ENCODE measurements around the gene EHF. TPM values are rescaled to one million over a fixed set of nuclear protein-coding genes. Genes with fewer than 3 reads are reported as not detected.

Gene EHF
- total and polyA plus RNA-seq, 9 of the 15 experiments (the other 6 are each of a cell fraction or from before 2014, with no cell fraction given): 0.04 to 0.54 (median 0.37) TPM

DNA sequence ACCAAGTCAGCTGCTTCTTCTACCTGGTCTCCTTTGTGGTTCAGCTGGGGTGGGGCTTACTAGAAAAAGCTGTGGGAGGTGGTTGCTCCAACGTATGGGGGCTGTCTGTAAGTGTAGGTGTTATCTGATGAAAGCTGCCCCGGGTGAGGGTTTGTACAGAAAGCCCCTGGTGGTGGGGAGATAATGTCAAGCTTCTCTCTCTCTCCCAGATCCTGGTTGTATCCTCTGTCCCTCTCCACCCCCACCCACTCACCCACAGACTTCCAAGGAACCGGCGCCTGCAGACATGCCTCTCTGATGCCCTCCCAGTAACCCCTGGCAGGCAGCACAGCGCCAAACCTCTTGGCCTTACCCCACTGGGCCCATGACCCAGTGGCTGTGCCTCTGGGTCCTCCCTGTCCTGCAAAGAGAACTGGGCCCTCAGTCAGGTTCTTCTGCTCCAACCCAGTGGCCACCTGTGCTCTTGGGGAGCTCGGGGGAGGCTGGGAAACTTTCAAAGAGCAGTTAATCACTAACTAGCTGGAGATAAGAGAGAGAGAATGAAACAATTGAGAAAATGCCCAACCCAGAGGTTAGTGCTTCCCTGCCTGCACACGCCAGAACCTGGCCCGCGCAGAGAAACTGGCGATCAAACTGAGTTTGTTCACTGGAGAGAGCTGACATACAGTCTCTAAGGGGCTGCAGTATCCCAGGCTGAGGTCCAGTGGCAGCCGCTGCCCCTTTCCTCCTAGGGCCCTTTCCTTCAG lies 20.4 kb upstream of the EHF start (continued):
- no peak for TF ChIP-seq CEBPZ (IDR thresholded peaks at IDR 0.05; ENCODE audit: borderline replicate concordance, low read depth, low read length)
- TF ChIP-seq ASH1L (IDR thresholded peaks at IDR 0.05; ENCODE audit: borderline replicate concordance, low read depth, partially characterized antibody): no peak
- TF ChIP-seq CTBP1 (IDR thresholded peaks at IDR 0.05; ENCODE audit: borderline replicate concordance): peak; percentile 92
- no peak for TF ChIP-seq MCM3 (IDR thresholded peaks at IDR 0.05)
- no peak for TF ChIP-seq ZKSCAN3 (CRISPR knock-in tag; IDR thresholded peaks at IDR 0.05)
- no peak for TF ChIP-seq TAF15 (IDR thresholded peaks at IDR 0.05; ENCODE audit: low read depth, low read length)
- TF ChIP-seq SRF (CRISPR knock-in tag; IDR thresholded peaks at IDR 0.05): no peak; a peak in 1 of 4 replicates
- TF ChIP-seq E2F8 (IDR thresholded peaks at IDR 0.05; ENCODE audit: low read depth, partially characterized antibody): no peak
- no peak for TF ChIP-seq MCM2 (IDR thresholded peaks at IDR 0.05; ENCODE audit: low read depth)
- TF ChIP-seq ZNF140 (CRISPR knock-in tag; IDR thresholded peaks at IDR 0.05): no peak
- TF ChIP-seq MTA2 (IDR thresholded peaks at IDR 0.05; ENCODE audit: low read depth): peak; percentile 68
- no peak for TF ChIP-seq TCFL5 (CRISPR knock-in tag; conservative IDR thresholded peaks at IDR 0.05)
- TF ChIP-seq SFPQ (IDR thresholded peaks at IDR 0.05; ENCODE audit: low read depth, low read length): no peak
- TF ChIP-seq NR2C2 (CRISPR knock-in tag; IDR thresholded peaks at IDR 0.05): no peak
- TF ChIP-seq NR2C2 (tag; IDR thresholded peaks at IDR 0.05): no peak
- TF ChIP-seq, protein P1, sequence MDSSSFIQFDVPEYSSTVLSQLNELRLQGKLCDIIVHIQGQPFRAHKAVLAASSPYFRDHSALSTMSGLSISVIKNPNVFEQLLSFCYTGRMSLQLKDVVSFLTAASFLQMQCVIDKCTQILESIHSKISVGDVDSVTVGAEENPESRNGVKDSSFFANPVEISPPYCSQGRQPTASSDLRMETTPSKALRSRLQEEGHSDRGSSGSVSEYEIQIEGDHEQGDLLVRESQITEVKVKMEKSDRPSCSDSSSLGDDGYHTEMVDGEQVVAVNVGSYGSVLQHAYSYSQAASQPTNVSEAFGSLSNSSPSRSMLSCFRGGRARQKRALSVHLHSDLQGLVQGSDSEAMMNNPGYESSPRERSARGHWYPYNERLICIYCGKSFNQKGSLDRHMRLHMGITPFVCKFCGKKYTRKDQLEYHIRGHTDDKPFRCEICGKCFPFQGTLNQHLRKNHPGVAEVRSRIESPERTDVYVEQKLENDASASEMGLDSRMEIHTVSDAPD (CRISPR knock-in tag; IDR thresholded peaks at IDR 0.05): no peak
- TF ChIP-seq POLR2B (IDR thresholded peaks at IDR 0.05; ENCODE audit: low read depth, partially characterized antibody): no peak
- no peak for TF ChIP-seq CCAR2 (IDR thresholded peaks at IDR 0.05; ENCODE audit: low read depth, low read length)
- no peak for TF ChIP-seq ZC3H4 (CRISPR knock-in tag; IDR thresholded peaks at IDR 0.05; ENCODE audit: borderline replicate concordance)

Data from K562 (cell line).